PC-3 (cell line): ENCODE data around the gene CTF1. TPM values are rescaled to one million over a fixed set of nuclear protein-coding genes. Genes with fewer than 3 reads are reported as not detected.

Experiments
- ATAC-seq: fragments of 200-7000 bp; cut with Tn5 transposase; 2 replicates; pipeline ENCODE4 v1.9.1; 2020; ENCODE audit warnings: mild to moderate bottlenecking, moderate library complexity
- BruUV-seq: library from RNA; stranded (reverse); fragments of 400-500 nt; replicated peaks from 2 replicates; lab custom pipeline; 2021; lab: Mats Ljungman, UMichigan
- CTCF ChIA-PET: fragments of 300-600 bp; sonication (Branson Sonifier 250); formaldehyde crosslinking; loops from one replicate; lab custom pipeline; 2022; ENCODE audit warnings: antibody characterized with exemption; lab: Charles Lee
- POLR2A ChIA-PET: fragments of 300-600 bp; sonication (Branson Sonifier 250); formaldehyde crosslinking; loops from one replicate; lab custom pipeline; 2022; ENCODE audit warnings: antibody characterized with exemption; ENCODE audit not compliant: unreplicated experiment; lab: Charles Lee
- DNase-seq: peaks from one replicate; pipeline ENCODE4 v3.0.0-alpha.2; 2015
- H2AFZ ChIP-seq: fragments of 300-600 bp; sonication (generic); 2 replicates; pipeline ENCODE4 v1.6.0; 2016; ENCODE audit warnings: antibody characterized with exemption, low read length
- H3F3A ChIP-seq: fragments of 300-600 bp; sonication (generic); one replicate; pipeline ENCODE4 v1.6.0; 2017; ENCODE audit warnings: antibody characterized with exemption, low read length, control low read depth, mild to moderate bottlenecking; ENCODE audit not compliant: unreplicated experiment
- H3K27ac ChIP-seq: fragments of 300-600 bp; sonication (generic); 2 replicates; pipeline ENCODE4 v1.5.1; 2016; ENCODE audit warnings: mild to moderate bottlenecking, low read length
- H3K27me3 ChIP-seq: fragments of 300-600 bp; sonication (generic); 2 replicates; pipeline ENCODE4 v1.6.1; 2016; ENCODE audit warnings: low read length, mixed read lengths
- H3K36me3 ChIP-seq: fragments of 300-600 bp; sonication (generic); 2 replicates; pipeline ENCODE4 v1.6.1; 2016; ENCODE audit warnings: low read depth, mixed run types, low read length, mixed read lengths
- H3K4me1 ChIP-seq: fragments of 300-600 bp; sonication (generic); 2 replicates; pipeline ENCODE4 v1.5.1; 2016; ENCODE audit warnings: low read length; ENCODE audit not compliant: insufficient read depth
- H3K4me2 ChIP-seq: fragments of 300-600 bp; sonication (generic); 2 replicates; pipeline ENCODE4 v1.6.0; 2016; ENCODE audit warnings: low read length
- H3K4me3 ChIP-seq: fragments of 300-600 bp; sonication (generic); 2 replicates; pipeline ENCODE4 v1.5.1; 2016; ENCODE audit warnings: mild to moderate bottlenecking, low read length, mixed read lengths
- H3K79me2 ChIP-seq: fragments of 300-600 bp; sonication (generic); 2 replicates; pipeline ENCODE4 v1.6.1; 2017; ENCODE audit warnings: low read length, mixed read lengths
- H3K9ac ChIP-seq: fragments of 300-600 bp; sonication (generic); 2 replicates; pipeline ENCODE4 v1.6.0; 2016; ENCODE audit warnings: mild to moderate bottlenecking, low read length
- H3K9me2 ChIP-seq: fragments of 300-600 bp; sonication (generic); replicated peaks from 2 replicates; pipeline ENCODE4 v1.6.1; 2016; ENCODE audit warnings: mixed run types, low read length, mixed read lengths
- H3K9me3 ChIP-seq: fragments of 300-600 bp; sonication (generic); 2 replicates; pipeline ENCODE4 v1.6.1; 2016; ENCODE audit warnings: low read length, mixed read lengths
- H4K20me1 ChIP-seq: fragments of 300-600 bp; sonication (generic); 2 replicates; pipeline ENCODE4 v1.6.1; 2016; ENCODE audit warnings: low read length, mixed read lengths
- CTCF ChIP-seq: fragments of 300-600 bp; sonication (generic); conservative IDR thresholded peaks from 2 replicates; pipeline ENCODE4 v1.5.1; 2017; ENCODE audit warnings: antibody characterized with exemption, low read depth, mild to moderate bottlenecking, low read length
- EZH2 ChIP-seq: fragments of 300-600 bp; sonication (generic); IDR thresholded peaks from one replicate; pipeline ENCODE4 v1.6.1; 2017; ENCODE audit warnings: antibody characterized with exemption, mild to moderate bottlenecking, low read length; ENCODE audit not compliant: unreplicated experiment
- EZH2phosphoT487 ChIP-seq: fragments of 300-600 bp; sonication (generic); IDR thresholded peaks from 2 replicates; pipeline ENCODE4 v1.6.1; 2018; ENCODE audit warnings: mild to moderate bottlenecking, antibody characterized with exemption, low read length, borderline replicate concordance
- intact Hi-C: fragments of 100-400 bp; cut with micrococcal nuclease; formaldehyde crosslinking; loops from 2 replicates; pipeline ENCODE4 v1.9.0; 2023
- total RNA-seq: library from RNA; depleted of rRNA; stranded (reverse); fragments of >200 nt; gene quantifications from 2 replicates; pipeline ENCODE4 v1.2.3, GENCODE V29; 2014

The CTF1 gene
- total RNA-seq, 1 experiment from 2014 or later = 0.29 TPM

GRCh38 chr16:30892670-30893416 is 3.6 kb upstream of the CTF1 start:
- POLR2A ChIA-PET = no interaction called here
- peak overlapping the region; percentile 72; the same call in 1 of the 2 replicates for H2AFZ ChIP-seq
- intact Hi-C loops = no loop called here
- CTCF ChIA-PET = no interaction called here
- no peak overlapping the region for H3K27ac ChIP-seq
- DNase-seq (no peak), ATAC-seq (no peak)
- no peaks in the 10 kb centered on the region for H3K9me2 ChIP-seq
- BruUV-seq = TSS peak; percentile 8
- no peaks in the 10 kb centered on the region for H3K36me3 ChIP-seq
- H3K4me3 ChIP-seq = peak overlapping the region; percentile 87
- H3K4me2 ChIP-seq = peak overlapping the region; percentile 97
- H3F3A ChIP-seq = peaks cover 8% of the 10 kb centered on the region
- peaks cover 13% of the 10 kb centered on the region for H3K79me2 ChIP-seq
- no peaks in the 10 kb centered on the region for H3K9me3 ChIP-seq
- peaks cover 28% of the 10 kb centered on the region for H3K4me1 ChIP-seq
- no peaks in the 10 kb centered on the region for H4K20me1 ChIP-seq
- H3K9ac ChIP-seq = peak overlapping the region; percentile 87
- TF ChIP-seq CTCF = no peak
- no peak for TF ChIP-seq EZH2phosphoT487
- no peak for TF ChIP-seq EZH2
- H3K27me3 ChIP-seq = no peaks in the 10 kb centered on the region

GRCh38 chr16:30893417-30893743 is 3.0 kb upstream of the CTF1 start:
- intact Hi-C loops = no loop called here
- H3K27ac ChIP-seq = no peak overlapping the region
- ChIA-PET CTCF (no interaction called here), POLR2A (no interaction called here)
- ATAC-seq = no peak
- H3K9me2 ChIP-seq = no peaks in the 10 kb centered on the region
- no peaks in the 10 kb centered on the region for H3K9me3 ChIP-seq
- no peaks in the 10 kb centered on the region for H3K36me3 ChIP-seq
- peaks cover 8% of the 10 kb centered on the region for H3F3A ChIP-seq
- H3K4me3 ChIP-seq = peak overlapping the region; percentile 87
- peak overlapping the region; percentile 72; the same call in 1 of the 2 replicates for H2AFZ ChIP-seq
- peaks cover 13% of the 10 kb centered on the region for H3K79me2 ChIP-seq
- no peaks in the 10 kb centered on the region for H4K20me1 ChIP-seq
- no TSS peak for BruUV-seq
- peak overlapping the region; percentile 97 for H3K4me2 ChIP-seq
- DNase-seq = no peak
- H3K9ac ChIP-seq = peak overlapping the region; percentile 87
- TF ChIP-seq EZH2 = no peak
- TF ChIP-seq EZH2phosphoT487 = no peak
- no peak for TF ChIP-seq CTCF
- peaks cover 28% of the 10 kb centered on the region for H3K4me1 ChIP-seq
- no peaks in the 10 kb centered on the region for H3K27me3 ChIP-seq
